Right lobe of liver (tissue), 6 donors: ENCODE data around the gene NDUFS6. TPM values are rescaled to one million over a fixed set of nuclear protein-coding genes. Genes with fewer than 3 reads are reported as not detected.

Experiments
- ATAC-seq, 4 donors: fragments of 200-7000 bp; cut with Tn5 transposase; one replicate each; pipeline ENCODE4 v1.9.1; 2020; ENCODE audit warnings: mild to moderate bottlenecking in 4 of 4, moderate library complexity in 4 of 4
- DNase-seq, 3 donors: peaks; one replicate each; pipeline ENCODE4 v3.0.0-alpha.2; 2020
- H3K27ac ChIP-seq, 3 donors: fragments of 200-600 bp; one replicate each; pipeline ENCODE4 v1.8.0; 2022
- H3K27me3 ChIP-seq, 2 donors: fragments of 200-600 bp; one replicate each; pipeline ENCODE4 v1.8.0; 2022
- H3K36me3 ChIP-seq, 4 donors: fragments of 200-600 bp; sonication (generic) in 1 of 4; one replicate each; pipeline versions ENCODE4 v1.5.1 to v1.8.0; 2017 to 2022; ENCODE audit warnings: control low read depth in 1 of 4
- H3K4me1 ChIP-seq, 4 donors: fragments of 200-600 bp; sonication (generic) in 1 of 4; one replicate each; pipeline versions ENCODE4 v1.5.1 to v1.8.0; 2017 to 2022; ENCODE audit warnings: control low read depth in 1 of 4
- H3K4me3 ChIP-seq, 3 donors: fragments of 200-600 bp; one replicate each; pipeline ENCODE4 v1.8.0; 2022
- H3K9me3 ChIP-seq, 4 donors: fragments of 200-600 bp; sonication (generic) in 1 of 4; one replicate each; pipeline versions ENCODE4 v1.5.1 to v1.8.0; 2017 to 2022; ENCODE audit warnings: control low read depth in 1 of 4
- CTCF ChIP-seq, 4 donors: fragments of 200-600 bp in 3 of 4; fragments of 450-650 bp in 1 of 4; IDR thresholded peaks; one replicate each; pipeline versions ENCODE4 v1.5.1 to v1.8.0; 2016 to 2022; ENCODE audit warnings: antibody characterized with exemption in 4 of 4, mild to moderate bottlenecking in 2 of 4
- POLR2A ChIP-seq: fragments of 450-650 bp; IDR thresholded peaks from one replicate; pipeline ENCODE4 v1.6.1; 2017; ENCODE audit warnings: antibody characterized with exemption, mild to moderate bottlenecking
- WGBS: methylation state at CpG from one replicate; pipeline ENCODE4 v1.1.6; 2018; ENCODE audit warnings: low coverage, low lambda C conversion rate; ENCODE audit not compliant: insufficient coverage; ENCODE audit errors: missing lambda C conversion rate; 5-methylcytosine and 5-hydroxymethylcytosine counted together
- intact Hi-C, 2 donors: fragments of 100-400 bp; cut with DNase I; formaldehyde crosslinking; loops; one replicate each; pipeline versions ENCODE4 v1.11.2 to v1.14.1; 2022
- total RNA-seq, 6 experiments: library from RNA; depleted of rRNA in 2 of 6; stranded (reverse); fragments of >200 nt in 2 of 6; fragmentation: NEBNext Ultra II Directional in 3 of 6; extraction: Animal tissue kit (Norgen Biotek cat#: 25700) in 3 of 6; gene quantifications; one replicate each; pipeline versions ENCODE4 v1.1.0 to v1.2.4, GENCODE V29; 2016 to 2023
- donor health status: DM: no; HTN: yes; CAD: no.
- donor health status: DM: no; HTN: no; CAD: no.
- donor health status: DM: no; HTN: no; CAD: no.
- donor health status: DM: no; HTN: yes; CAD: no.
- donor health status: DM: no; HTN: yes; CAD: no.

The NDUFS6 gene
- total RNA-seq, 6 experiments from 2014 or later = 16.5 to 57.5 (median 23.7) TPM

GRCh38 chr5:1799602-1800471, 1.4 kb upstream of the NDUFS6 start, which contains the start of gene MRPL36:
Gene MRPL36 (minus strand): TSS chr5:1799837. CDS start chr5:1798935, 902 bp downstream.
- intact Hi-C loops = no loop called here
- H3K9me3 ChIP-seq = no peaks in the 10 kb centered on the region
- H3K4me3 ChIP-seq = peak within 1 kb of the TSS; percentile 95 to 98 (median 97)
- under 1% methylated on average over 27 of the region's 68 CpGs for WGBS
- H3K4me1 ChIP-seq = peaks cover 0 to 14% (median 6%) of the 10 kb centered on the region in 4 donors
- DNase-seq (peak; percentile 94 to 95 (median 94)), ATAC-seq (peak; percentile 82 to 87 (median 83))
- H3K27me3 ChIP-seq = no peaks in the 10 kb centered on the region
- TF ChIP-seq POLR2A (peak; percentile 77), CTCF (IDR thresholded peaks at IDR 0.05) (no peak)
- peaks cover 0 to 39% (median 16%) of the 10 kb centered on the region in 4 donors for H3K36me3 ChIP-seq
- H3K27ac ChIP-seq = peak within 1 kb of the TSS; percentile 61 to 83 (median 71)

GRCh38 chr5:1800472-1801221, 560 bp upstream of the NDUFS6 start:
- no peak for TF ChIP-seq CTCF (IDR thresholded peaks at IDR 0.05)
- TF ChIP-seq POLR2A = no peak
- under 1% methylated on average over 25 of the region's 28 CpGs for WGBS
- Histone ChIP-seq H3K4me1 (peaks cover 0 to 14% (median 6%) of the 10 kb centered on the region in 4 donors), H3K36me3 (peaks cover 0 to 48% (median 16%) of the 10 kb centered on the region in 4 donors), H3K27ac (peak overlapping the region; percentile 61 to 83 (median 71)), H3K4me3 (peak overlapping the region; percentile 95 to 98 (median 97)), H3K27me3 (no peaks in the 10 kb centered on the region), H3K9me3 (no peaks in the 10 kb centered on the region)
- intact Hi-C loops = no loop called here
- no peak for DNase-seq
- ATAC-seq = peak; percentile 31 to 42 (median 42)

- Histone ChIP-seq H3K4me3 (peak overlapping the region; percentile 95 to 98 (median 97)), H3K27me3 (no peaks in the 10 kb centered on the region), H3K4me1 (peaks cover 0 to 14% (median 6%) of the 10 kb centered on the region in 4 donors), H3K9me3 (no peaks in the 10 kb centered on the region), H3K27ac (peak overlapping the region in 2 of 3 donors; percentile 71 to 83), H3K36me3 (peaks cover 0 to 60% (median 22%) of the 10 kb centered on the region in 4 donors)
- ATAC-seq (no peak), DNase-seq (no peak)
- 8% methylated on average over 6 of the region's 7 CpGs for WGBS
- no peak for TF ChIP-seq POLR2A
- TF ChIP-seq CTCF (IDR thresholded peaks at IDR 0.05) = no peak
- intact Hi-C loops = no loop called here
Observed at GRCh38 chr5:1801967-1802295, 724 bp downstream of the NDUFS6 start.

DNA sequence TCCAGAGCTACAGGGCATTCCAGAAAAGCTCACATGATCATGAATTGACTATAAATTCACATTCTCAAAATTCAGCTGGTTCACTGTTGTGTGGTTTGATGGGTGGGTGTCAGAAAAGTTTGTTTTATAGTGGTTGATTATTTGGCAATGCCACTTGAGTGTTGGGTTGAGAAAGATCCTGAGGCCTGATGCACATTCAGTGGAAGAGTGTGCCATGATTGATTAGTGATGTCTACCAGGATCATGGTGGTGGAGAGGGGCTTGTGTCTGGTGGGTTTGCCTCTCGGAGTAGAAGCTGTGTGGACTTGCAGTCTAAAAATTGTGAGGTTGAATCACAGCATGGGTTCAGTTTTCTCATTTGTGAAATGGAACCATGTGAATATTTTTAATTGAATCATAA, 2.0 kb downstream of the NDUFS6 start:
- ATAC-seq = no peak
- no peak overlapping the region for H3K4me3 ChIP-seq
- intact Hi-C loops = no loop called here
- peaks cover 0 to 14% (median 6%) of the 10 kb centered on the region in 4 donors for H3K4me1 ChIP-seq
- no peaks in the 10 kb centered on the region for H3K27me3 ChIP-seq
- DNase-seq = no peak
- H3K9me3 ChIP-seq = no peaks in the 10 kb centered on the region
- TF ChIP-seq POLR2A = no peak
- no peak for TF ChIP-seq CTCF (IDR thresholded peaks at IDR 0.05)
- peaks cover 0 to 54% (median 23%) of the 10 kb centered on the region in 4 donors for H3K36me3 ChIP-seq
- no CpG with 5 or more reads among the region's 1 CpG for WGBS
- H3K27ac ChIP-seq = no peak overlapping the region
